MM.1S (cell line): Measurements from ENCODE around the gene SFMBT2.

Experiments used
- DNase-seq: peaks from one replicate; pipeline ENCODE4 v3.0.0-alpha.2; 2015
- H2AFZ ChIP-seq: fragments of 300-600 bp; sonication (generic); 2 replicates; pipeline ENCODE4 v1.6.0; 2016; ENCODE audit warnings: antibody characterized with exemption, low read length
- H3F3A ChIP-seq: fragments of 300-600 bp; sonication (generic); 2 replicates; pipeline ENCODE4 v1.6.1; 2016; ENCODE audit warnings: mild to moderate bottlenecking, antibody characterized with exemption, low read length, moderate library complexity, mixed read lengths; ENCODE audit not compliant: insufficient read depth
- H3K27ac ChIP-seq: fragments of 300-600 bp; sonication (generic); 2 replicates; pipeline ENCODE4 v1.5.1; 2016; ENCODE audit warnings: mild to moderate bottlenecking, low read length
- H3K27me3 ChIP-seq: fragments of 300-600 bp; sonication (generic); replicated peaks from 2 replicates; pipeline ENCODE4 v1.6.0; 2016; ENCODE audit warnings: low read length; ENCODE audit not compliant: insufficient read depth
- H3K36me3 ChIP-seq: fragments of 300-600 bp; sonication (generic); replicated peaks from 2 replicates; pipeline ENCODE4 v1.6.1; 2016; ENCODE audit warnings: mild to moderate bottlenecking, low read length, mixed read lengths; ENCODE audit not compliant: insufficient read depth
- H3K4me1 ChIP-seq: fragments of 300-600 bp; sonication (generic); 2 replicates; pipeline ENCODE4 v1.6.1; 2016; ENCODE audit warnings: low read length, mixed read lengths
- H3K4me2 ChIP-seq: fragments of 300-600 bp; sonication (generic); 2 replicates; pipeline ENCODE4 v1.6.0; 2016; ENCODE audit warnings: low read depth, low read length
- H3K4me3 ChIP-seq: fragments of 300-600 bp; sonication (generic); 2 replicates; pipeline ENCODE4 v1.5.1; 2016; ENCODE audit warnings: low read length, mixed read lengths
- H3K79me2 ChIP-seq: fragments of 300-600 bp; sonication (generic); 2 replicates; pipeline ENCODE4 v1.6.1; 2016; ENCODE audit warnings: mixed run types, low read length, mixed read lengths
- H3K9ac ChIP-seq: fragments of 300-600 bp; sonication (generic); 2 replicates; pipeline ENCODE4 v1.6.1; 2016; ENCODE audit warnings: low read length, mixed read lengths
- H3K9me2 ChIP-seq: fragments of 300-600 bp; sonication (generic); replicated peaks from 2 replicates; pipeline ENCODE4 v1.6.1; 2016; ENCODE audit warnings: mild to moderate bottlenecking, low read length, mixed read lengths; ENCODE audit not compliant: insufficient read depth
- H3K9me3 ChIP-seq: fragments of 300-600 bp; sonication (generic); replicated peaks from 2 replicates; pipeline ENCODE4 v1.6.1; 2016; ENCODE audit warnings: mild to moderate bottlenecking, low read length, mixed read lengths; ENCODE audit not compliant: insufficient read depth
- H4K20me1 ChIP-seq: fragments of 300-600 bp; sonication (generic); 2 replicates; pipeline ENCODE4 v1.6.1; 2016; ENCODE audit warnings: mild to moderate bottlenecking, low read length, moderate library complexity, mixed read lengths; ENCODE audit not compliant: insufficient read depth
- EZH2 ChIP-seq: fragments of 300-600 bp; sonication (generic); optimal IDR thresholded peaks from 2 replicates; pipeline ENCODE3; 2017; ENCODE audit warnings: low read depth, mild to moderate bottlenecking, antibody characterized with exemption, low read length, mixed read lengths
- EZH2phosphoT487 ChIP-seq: fragments of 300-600 bp; sonication (generic); IDR thresholded peaks from 2 replicates; pipeline ENCODE4 v1.6.1; 2018; ENCODE audit warnings: antibody characterized with exemption, low read length
- TF ChIP-seq, protein P1 (sequence below): fragments of 300-600 bp; sonication (generic); IDR thresholded peaks from 2 replicates; pipeline ENCODE4 v1.5.1; 2016; ENCODE audit warnings: antibody characterized with exemption, low read length, mixed read lengths

The SFMBT2 gene

DNA sequence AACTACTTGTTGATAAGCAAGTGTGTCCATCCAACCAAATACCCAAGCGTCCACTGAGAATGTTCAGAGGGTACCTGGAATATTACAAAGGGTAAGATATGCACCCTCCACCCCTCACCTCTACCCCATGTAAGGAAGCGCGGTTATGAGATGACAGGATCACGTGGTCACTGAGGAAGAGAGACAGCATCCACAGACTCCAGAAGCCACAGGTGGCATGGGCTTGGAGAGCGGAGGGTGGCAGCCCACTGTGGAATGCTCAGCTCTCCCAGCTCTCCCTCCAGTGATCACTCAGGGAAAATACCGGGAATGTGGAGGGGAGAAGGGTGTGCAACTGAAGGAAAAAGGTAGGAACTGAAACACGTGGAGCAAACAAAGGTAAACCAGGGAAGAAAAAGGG lies 25.7 kb downstream of the SFMBT2 start:
- Histone ChIP-seq H3K9me3 (no peaks in the 10 kb centered on the region), H3K9me2 (no peaks in the 10 kb centered on the region), H3K9ac (no peak overlapping the region), H4K20me1 (peaks cover 62% of the 10 kb centered on the region), H3F3A (peaks cover 2% of the 10 kb centered on the region; the same call in 1 of the 2 replicates), H3K27ac (no peak overlapping the region), H3K4me2 (no peak overlapping the region), H2AFZ (no peak overlapping the region), H3K79me2 (peaks cover 99% of the 10 kb centered on the region), H3K27me3 (no peaks in the 10 kb centered on the region), H3K4me1 (peaks cover 12% of the 10 kb centered on the region), H3K4me3 (no peak overlapping the region), H3K36me3 (peaks cover 3% of the 10 kb centered on the region; the same call in 1 of the 2 replicates)
- TF ChIP-seq EZH2: no peak
- TF ChIP-seq, protein P1, sequence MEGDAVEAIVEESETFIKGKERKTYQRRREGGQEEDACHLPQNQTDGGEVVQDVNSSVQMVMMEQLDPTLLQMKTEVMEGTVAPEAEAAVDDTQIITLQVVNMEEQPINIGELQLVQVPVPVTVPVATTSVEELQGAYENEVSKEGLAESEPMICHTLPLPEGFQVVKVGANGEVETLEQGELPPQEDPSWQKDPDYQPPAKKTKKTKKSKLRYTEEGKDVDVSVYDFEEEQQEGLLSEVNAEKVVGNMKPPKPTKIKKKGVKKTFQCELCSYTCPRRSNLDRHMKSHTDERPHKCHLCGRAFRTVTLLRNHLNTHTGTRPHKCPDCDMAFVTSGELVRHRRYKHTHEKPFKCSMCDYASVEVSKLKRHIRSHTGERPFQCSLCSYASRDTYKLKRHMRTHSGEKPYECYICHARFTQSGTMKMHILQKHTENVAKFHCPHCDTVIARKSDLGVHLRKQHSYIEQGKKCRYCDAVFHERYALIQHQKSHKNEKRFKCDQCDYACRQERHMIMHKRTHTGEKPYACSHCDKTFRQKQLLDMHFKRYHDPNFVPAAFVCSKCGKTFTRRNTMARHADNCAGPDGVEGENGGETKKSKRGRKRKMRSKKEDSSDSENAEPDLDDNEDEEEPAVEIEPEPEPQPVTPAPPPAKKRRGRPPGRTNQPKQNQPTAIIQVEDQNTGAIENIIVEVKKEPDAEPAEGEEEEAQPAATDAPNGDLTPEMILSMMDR: no peak
- no peak for TF ChIP-seq EZH2phosphoT487
- DNase-seq: no peak

DNA sequence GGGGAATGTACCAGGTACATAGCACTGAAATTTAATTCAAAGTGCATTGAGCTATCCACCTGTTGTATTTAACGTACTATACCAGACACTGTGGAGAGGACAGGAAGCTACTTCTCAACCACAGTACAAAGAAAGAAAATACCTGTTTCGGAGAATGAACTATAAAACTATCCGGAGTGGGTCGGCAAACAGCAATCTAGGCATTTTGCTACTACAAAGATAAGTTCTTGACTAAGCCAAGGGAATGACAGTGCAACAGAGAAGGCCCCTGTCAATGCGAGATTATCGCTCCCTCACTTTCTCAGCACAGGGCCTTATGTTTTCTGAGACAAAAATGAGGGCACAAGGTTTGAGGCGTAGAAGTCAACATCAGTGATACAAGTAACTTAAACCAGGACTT lies 27.4 kb downstream of the SFMBT2 start:
- Histone ChIP-seq H3K27me3 (no peaks in the 10 kb centered on the region), H3K36me3 (peaks cover 13% of the 10 kb centered on the region; the same call in 1 of the 2 replicates), H2AFZ (no peak overlapping the region), H3K27ac (no peak overlapping the region), H4K20me1 (peaks cover 53% of the 10 kb centered on the region), H3K79me2 (peaks cover 99% of the 10 kb centered on the region), H3F3A (peaks cover 2% of the 10 kb centered on the region; the same call in 1 of the 2 replicates), H3K4me1 (no peaks in the 10 kb centered on the region), H3K4me3 (no peak overlapping the region), H3K4me2 (no peak overlapping the region), H3K9me3 (no peaks in the 10 kb centered on the region), H3K9me2 (no peaks in the 10 kb centered on the region), H3K9ac (no peak overlapping the region)
- DNase-seq: no peak
- TF ChIP-seq EZH2: no peak
- no peak for TF ChIP-seq EZH2phosphoT487
- TF ChIP-seq, protein P1: no peak

DNA sequence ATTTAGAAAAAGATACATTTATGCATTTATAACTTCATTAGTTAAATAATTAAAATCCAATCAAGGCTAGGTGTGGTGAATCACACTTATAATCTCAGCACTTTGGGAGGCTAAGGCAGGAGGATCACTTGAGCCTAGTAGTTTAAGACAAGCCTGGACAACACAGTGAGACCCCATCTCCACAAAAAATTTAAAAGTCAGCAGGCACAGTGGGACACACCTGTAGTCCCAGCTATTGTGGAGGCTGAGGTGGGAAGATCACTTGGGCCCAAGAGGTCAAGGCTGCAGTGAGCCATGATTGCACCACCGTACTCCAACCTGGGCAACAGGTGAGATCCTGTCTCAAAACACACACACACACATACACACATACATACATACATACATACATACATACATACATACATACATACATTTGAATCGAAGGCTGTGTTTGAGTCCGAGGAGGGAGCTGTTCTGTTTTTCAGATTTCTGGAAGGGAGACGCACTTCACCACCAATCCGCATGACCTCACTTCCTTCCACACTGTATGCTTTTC lies 30.1 kb downstream of the SFMBT2 start:
- H3F3A ChIP-seq: no peaks in the 10 kb centered on the region
- H3K36me3 ChIP-seq: peaks cover 13% of the 10 kb centered on the region; the same call in 1 of the 2 replicates
- no peak overlapping the region for H2AFZ ChIP-seq
- no peaks in the 10 kb centered on the region for H3K9me2 ChIP-seq
- no peaks in the 10 kb centered on the region for H3K27me3 ChIP-seq
- no peaks in the 10 kb centered on the region for H3K4me1 ChIP-seq
- TF ChIP-seq EZH2: no peak
- TF ChIP-seq EZH2phosphoT487: no peak
- TF ChIP-seq, protein P1: no peak
- H3K9me3 ChIP-seq: no peaks in the 10 kb centered on the region
- no peak for DNase-seq
- no peak overlapping the region for H3K4me2 ChIP-seq
- H3K9ac ChIP-seq: no peak overlapping the region
- no peak overlapping the region for H3K27ac ChIP-seq
- H3K4me3 ChIP-seq: no peak overlapping the region
- peaks cover 97% of the 10 kb centered on the region for H3K79me2 ChIP-seq
- peaks cover 40% of the 10 kb centered on the region for H4K20me1 ChIP-seq
